ENCODE measurements around the gene ALOX5. TPM values are rescaled to one million over a fixed set of nuclear protein-coding genes. Genes with fewer than 3 reads are reported as not detected.

ALOX5 gene
- total and polyA plus RNA-seq, 2 experiments from 2014 or later, result 3.7 to 5.4 TPM

DNA sequence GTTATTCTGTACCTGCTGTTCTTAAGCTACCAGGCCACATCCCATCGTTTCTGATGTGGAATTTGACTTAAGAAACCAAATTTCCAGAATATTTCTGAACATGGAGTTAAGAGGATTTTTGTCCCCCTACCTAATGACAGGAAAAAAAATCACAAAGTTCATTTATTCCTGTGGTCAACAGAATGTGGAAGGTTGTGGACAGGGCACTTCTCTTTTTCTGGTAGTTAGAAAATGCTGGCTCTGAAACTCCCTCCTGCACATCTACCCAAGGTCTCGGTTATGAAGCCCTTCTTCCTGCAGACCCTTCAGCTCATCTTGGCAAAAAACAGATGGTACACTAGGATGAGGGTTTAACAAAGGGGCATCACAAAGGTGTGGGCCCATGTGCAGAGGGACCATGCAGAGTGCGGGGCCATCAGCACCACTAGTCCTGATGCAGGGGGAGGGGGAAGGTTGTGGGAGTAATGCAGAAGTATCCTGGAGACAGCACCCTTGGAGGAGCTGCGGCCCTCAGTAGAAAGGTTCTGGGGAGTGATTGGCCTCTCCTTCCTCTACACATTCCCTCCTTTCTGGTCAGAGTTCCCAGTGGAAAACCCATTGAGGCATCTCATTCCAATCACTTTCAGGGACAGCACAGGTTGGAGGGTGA lies 9.8 kb downstream of the ALOX5 start:
- ATAC-seq, result no peak
- Mint-ChIP-seq H3K4me3 (no peak overlapping the region), H3K27ac (no peak overlapping the region), H3K9me3 (peaks cover 11% of the 10 kb centered on the region; the same call in 2 of the 3 replicates), H3K27me3 (ENCODE audit: insufficient read depth, low read depth, poor library complexity) (peaks cover 2% of the 10 kb centered on the region), H3K4me1 (no peaks in the 10 kb centered on the region), H3K36me3 (ENCODE audit: low read depth) (0 out of 3 replicates have a peak, but pooled peaks cover 7% of the 10 kb centered on the region)
- Histone ChIP-seq H3K27me3 (ENCODE audit: insufficient read depth) (no peaks in the 10 kb centered on the region), H3K79me2 (replicated peaks; ENCODE audit: insufficient read depth) (no peaks in the 10 kb centered on the region), H3K4me2 (no peak overlapping the region), H3K27ac (ENCODE audit: low read depth) (no peak overlapping the region), H4K20me1 (replicated peaks; ENCODE audit: insufficient read depth) (no peaks in the 10 kb centered on the region), H3K4me1 (ENCODE audit: insufficient read depth) (no peaks in the 10 kb centered on the region), H3F3A (replicated peaks; ENCODE audit: low read depth) (no peaks in the 10 kb centered on the region), H3K9me2 (ENCODE audit: insufficient read depth) (no peaks in the 10 kb centered on the region), H3K36me3 (ENCODE audit: insufficient read depth) (no peaks in the 10 kb centered on the region), H3K4me3 (no peak overlapping the region), H2AFZ (no peak overlapping the region)
- DNase-seq (ENCODE audit: low spot score), result no peak
- no peak for TF ChIP-seq EZH2 (IDR thresholded peaks at IDR 0.05; ENCODE audit: low read depth, unreplicated experiment)

DNA sequence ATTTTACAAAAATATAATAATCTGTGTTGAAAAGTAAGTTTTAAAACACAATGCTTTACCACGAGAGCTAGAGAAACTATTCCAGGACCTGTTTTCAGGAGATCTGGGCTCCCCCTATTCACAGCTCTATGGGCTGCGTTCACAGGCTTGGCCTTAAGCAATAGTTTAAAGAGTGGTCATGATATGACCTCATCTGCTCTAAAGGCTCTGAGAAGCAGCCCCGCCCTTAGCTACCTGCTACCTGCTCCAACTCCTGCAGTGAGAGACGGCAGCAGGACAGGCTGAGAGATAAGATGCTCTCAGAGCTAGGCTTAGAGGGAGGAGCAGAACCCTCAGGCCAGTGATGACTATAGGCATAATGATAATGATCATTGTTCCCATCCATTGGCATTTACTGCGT lies 12.6 kb downstream of the ALOX5 start:
- peaks cover 33% of the 10 kb centered on the region for H3K9me3 Mint-ChIP-seq
- Histone ChIP-seq H3K27me3 (ENCODE audit: insufficient read depth) (no peaks in the 10 kb centered on the region), H3K4me1 (ENCODE audit: insufficient read depth) (no peaks in the 10 kb centered on the region), H3K9me2 (ENCODE audit: insufficient read depth) (no peaks in the 10 kb centered on the region), H3K4me3 (no peak overlapping the region), H4K20me1 (replicated peaks; ENCODE audit: insufficient read depth) (no peaks in the 10 kb centered on the region), H2AFZ (no peak overlapping the region), H3F3A (replicated peaks; ENCODE audit: low read depth) (no peaks in the 10 kb centered on the region), H3K36me3 (ENCODE audit: insufficient read depth) (no peaks in the 10 kb centered on the region), H3K79me2 (replicated peaks; ENCODE audit: insufficient read depth) (no peaks in the 10 kb centered on the region), H3K4me2 (no peak overlapping the region), H3K27ac (ENCODE audit: low read depth) (no peak overlapping the region)
- H3K4me3 Mint-ChIP-seq, result no peak overlapping the region
- H3K36me3 Mint-ChIP-seq (ENCODE audit: low read depth), result peaks cover 14% of the 10 kb centered on the region
- peaks cover 2% of the 10 kb centered on the region for H3K27me3 Mint-ChIP-seq (ENCODE audit: insufficient read depth, low read depth, poor library complexity)
- no peak overlapping the region for H3K27ac Mint-ChIP-seq
- no peak for ATAC-seq
- no peak for DNase-seq (ENCODE audit: low spot score)
- H3K4me1 Mint-ChIP-seq, result no peaks in the 10 kb centered on the region
- no peak for TF ChIP-seq JUNB (IDR thresholded peaks at IDR 0.05; ENCODE audit: unreplicated experiment)
- TF ChIP-seq POLR2AphosphoS5 (IDR thresholded peaks at IDR 0.05; ENCODE audit: low read depth), result no peak
- TF ChIP-seq EZH2 (IDR thresholded peaks at IDR 0.05; ENCODE audit: low read depth, unreplicated experiment), result no peak
- no peak for TF ChIP-seq NANOG (IDR thresholded peaks at IDR 0.05; ENCODE audit: borderline replicate concordance)
- no peak for TF ChIP-seq EZH2phosphoT487 (IDR thresholded peaks at IDR 0.05; ENCODE audit: unreplicated experiment)
- TF ChIP-seq, protein P1, sequence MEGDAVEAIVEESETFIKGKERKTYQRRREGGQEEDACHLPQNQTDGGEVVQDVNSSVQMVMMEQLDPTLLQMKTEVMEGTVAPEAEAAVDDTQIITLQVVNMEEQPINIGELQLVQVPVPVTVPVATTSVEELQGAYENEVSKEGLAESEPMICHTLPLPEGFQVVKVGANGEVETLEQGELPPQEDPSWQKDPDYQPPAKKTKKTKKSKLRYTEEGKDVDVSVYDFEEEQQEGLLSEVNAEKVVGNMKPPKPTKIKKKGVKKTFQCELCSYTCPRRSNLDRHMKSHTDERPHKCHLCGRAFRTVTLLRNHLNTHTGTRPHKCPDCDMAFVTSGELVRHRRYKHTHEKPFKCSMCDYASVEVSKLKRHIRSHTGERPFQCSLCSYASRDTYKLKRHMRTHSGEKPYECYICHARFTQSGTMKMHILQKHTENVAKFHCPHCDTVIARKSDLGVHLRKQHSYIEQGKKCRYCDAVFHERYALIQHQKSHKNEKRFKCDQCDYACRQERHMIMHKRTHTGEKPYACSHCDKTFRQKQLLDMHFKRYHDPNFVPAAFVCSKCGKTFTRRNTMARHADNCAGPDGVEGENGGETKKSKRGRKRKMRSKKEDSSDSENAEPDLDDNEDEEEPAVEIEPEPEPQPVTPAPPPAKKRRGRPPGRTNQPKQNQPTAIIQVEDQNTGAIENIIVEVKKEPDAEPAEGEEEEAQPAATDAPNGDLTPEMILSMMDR (conservative IDR thresholded peaks at IDR 0.05; ENCODE audit: low read depth in 2 of 2), result no peak
- TF ChIP-seq ZNF331 (CRISPR knock-in tag; IDR thresholded peaks at IDR 0.05; ENCODE audit: low read depth), result no peak
- TF ChIP-seq STAT1 (IDR thresholded peaks at IDR 0.05; ENCODE audit: unreplicated experiment), result no peak
- TF ChIP-seq, protein P2, sequence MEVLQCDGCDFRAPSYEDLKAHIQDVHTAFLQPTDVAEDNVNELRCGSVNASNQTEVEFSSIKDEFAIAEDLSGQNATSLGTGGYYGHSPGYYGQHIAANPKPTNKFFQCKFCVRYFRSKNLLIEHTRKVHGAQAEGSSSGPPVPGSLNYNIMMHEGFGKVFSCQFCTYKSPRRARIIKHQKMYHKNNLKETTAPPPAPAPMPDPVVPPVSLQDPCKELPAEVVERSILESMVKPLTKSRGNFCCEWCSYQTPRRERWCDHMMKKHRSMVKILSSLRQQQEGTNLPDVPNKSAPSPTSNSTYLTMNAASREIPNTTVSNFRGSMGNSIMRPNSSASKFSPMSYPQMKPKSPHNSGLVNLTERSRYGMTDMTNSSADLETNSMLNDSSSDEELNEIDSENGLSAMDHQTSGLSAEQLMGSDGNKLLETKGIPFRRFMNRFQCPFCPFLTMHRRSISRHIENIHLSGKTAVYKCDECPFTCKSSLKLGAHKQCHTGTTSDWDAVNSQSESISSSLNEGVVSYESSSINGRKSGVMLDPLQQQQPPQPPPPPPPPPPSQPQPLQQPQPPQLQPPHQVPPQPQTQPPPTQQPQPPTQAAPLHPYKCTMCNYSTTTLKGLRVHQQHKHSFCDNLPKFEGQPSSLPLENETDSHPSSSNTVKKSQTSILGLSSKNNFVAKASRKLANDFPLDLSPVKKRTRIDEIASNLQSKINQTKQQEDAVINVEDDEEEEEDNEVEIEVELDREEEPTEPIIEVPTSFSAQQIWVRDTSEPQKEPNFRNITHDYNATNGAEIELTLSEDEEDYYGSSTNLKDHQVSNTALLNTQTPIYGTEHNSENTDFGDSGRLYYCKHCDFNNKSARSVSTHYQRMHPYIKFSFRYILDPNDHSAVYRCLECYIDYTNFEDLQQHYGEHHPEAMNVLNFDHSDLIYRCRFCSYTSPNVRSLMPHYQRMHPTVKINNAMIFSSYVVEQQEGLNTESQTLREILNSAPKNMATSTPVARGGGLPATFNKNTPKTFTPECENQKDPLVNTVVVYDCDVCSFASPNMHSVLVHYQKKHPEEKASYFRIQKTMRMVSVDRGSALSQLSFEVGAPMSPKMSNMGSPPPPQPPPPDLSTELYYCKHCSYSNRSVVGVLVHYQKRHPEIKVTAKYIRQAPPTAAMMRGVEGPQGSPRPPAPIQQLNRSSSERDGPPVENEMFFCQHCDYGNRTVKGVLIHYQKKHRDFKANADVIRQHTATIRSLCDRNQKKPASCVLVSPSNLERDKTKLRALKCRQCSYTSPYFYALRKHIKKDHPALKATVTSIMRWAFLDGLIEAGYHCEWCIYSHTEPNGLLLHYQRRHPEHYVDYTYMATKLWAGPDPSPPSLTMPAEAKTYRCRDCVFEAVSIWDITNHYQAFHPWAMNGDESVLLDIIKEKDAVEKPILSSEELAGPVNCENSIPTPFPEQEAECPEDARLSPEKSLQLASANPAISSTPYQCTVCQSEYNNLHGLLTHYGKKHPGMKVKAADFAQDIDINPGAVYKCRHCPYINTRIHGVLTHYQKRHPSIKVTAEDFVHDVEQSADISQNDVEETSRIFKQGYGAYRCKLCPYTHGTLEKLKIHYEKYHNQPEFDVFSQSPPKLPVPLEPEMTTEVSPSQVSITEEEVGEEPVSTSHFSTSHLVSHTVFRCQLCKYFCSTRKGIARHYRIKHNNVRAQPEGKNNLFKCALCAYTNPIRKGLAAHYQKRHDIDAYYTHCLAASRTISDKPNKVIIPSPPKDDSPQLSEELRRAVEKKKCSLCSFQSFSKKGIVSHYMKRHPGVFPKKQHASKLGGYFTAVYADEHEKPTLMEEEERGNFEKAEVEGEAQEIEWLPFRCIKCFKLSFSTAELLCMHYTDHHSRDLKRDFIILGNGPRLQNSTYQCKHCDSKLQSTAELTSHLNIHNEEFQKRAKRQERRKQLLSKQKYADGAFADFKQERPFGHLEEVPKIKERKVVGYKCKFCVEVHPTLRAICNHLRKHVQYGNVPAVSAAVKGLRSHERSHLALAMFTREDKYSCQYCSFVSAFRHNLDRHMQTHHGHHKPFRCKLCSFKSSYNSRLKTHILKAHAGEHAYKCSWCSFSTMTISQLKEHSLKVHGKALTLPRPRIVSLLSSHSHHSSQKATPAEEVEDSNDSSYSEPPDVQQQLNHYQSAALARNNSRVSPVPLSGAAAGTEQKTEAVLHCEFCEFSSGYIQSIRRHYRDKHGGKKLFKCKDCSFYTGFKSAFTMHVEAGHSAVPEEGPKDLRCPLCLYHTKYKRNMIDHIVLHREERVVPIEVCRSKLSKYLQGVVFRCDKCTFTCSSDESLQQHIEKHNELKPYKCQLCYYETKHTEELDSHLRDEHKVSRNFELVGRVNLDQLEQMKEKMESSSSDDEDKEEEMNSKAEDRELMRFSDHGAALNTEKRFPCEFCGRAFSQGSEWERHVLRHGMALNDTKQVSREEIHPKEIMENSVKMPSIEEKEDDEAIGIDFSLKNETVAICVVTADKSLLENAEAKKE (CRISPR knock-in tag; IDR thresholded peaks at IDR 0.05), result no peak
- TF ChIP-seq, protein P3, sequence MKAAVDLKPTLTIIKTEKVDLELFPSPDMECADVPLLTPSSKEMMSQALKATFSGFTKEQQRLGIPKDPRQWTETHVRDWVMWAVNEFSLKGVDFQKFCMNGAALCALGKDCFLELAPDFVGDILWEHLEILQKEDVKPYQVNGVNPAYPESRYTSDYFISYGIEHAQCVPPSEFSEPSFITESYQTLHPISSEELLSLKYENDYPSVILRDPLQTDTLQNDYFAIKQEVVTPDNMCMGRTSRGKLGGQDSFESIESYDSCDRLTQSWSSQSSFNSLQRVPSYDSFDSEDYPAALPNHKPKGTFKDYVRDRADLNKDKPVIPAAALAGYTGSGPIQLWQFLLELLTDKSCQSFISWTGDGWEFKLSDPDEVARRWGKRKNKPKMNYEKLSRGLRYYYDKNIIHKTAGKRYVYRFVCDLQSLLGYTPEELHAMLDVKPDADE (IDR thresholded peaks at IDR 0.05), result no peak
- TF ChIP-seq CREB1 (CRISPR knock-in tag; IDR thresholded peaks at IDR 0.05; ENCODE audit: low read depth), result no peak

Data from GM23338 (cell line).